Lung (tissue), 12 donors: Measurements from ENCODE around the gene BCAS2. TPM values are rescaled to one million over a fixed set of nuclear protein-coding genes. Genes with fewer than 3 reads are reported as not detected.

Source experiments
- ATAC-seq: fragments of 200-7000 bp; cut with Tn5 transposase; one replicate; pipeline ENCODE4 v1.9.1; 2020; ENCODE audit warnings: moderate number of reproducible peaks; ENCODE audit not compliant: insufficient read depth, low FRiP score
- DNase-seq, 3 donors: peaks; one replicate each; pipeline ENCODE4 v3.0.0-alpha.2; 2013 to 2017
- H3K27ac ChIP-seq, 2 donors: one replicate each; pipeline ENCODE4 v1.5.1; 2013; ENCODE audit warnings: mild to moderate bottlenecking in 2 of 2, moderate library complexity in 2 of 2, control low read depth in 1 of 2, inconsistent platforms in 1 of 2, low read depth in 1 of 2, low read length in 1 of 2
- H3K27me3 ChIP-seq, 3 donors: one replicate each; pipeline ENCODE4 v1.5.1; 2013; ENCODE audit warnings: low read length in 2 of 3; ENCODE audit not compliant: control insufficient read depth in 3 of 3, insufficient read depth in 3 of 3
- H3K36me3 ChIP-seq, 4 donors: one replicate each; pipeline ENCODE4 v1.5.1; 2013; ENCODE audit warnings: low read length in 4 of 4, mild to moderate bottlenecking in 1 of 4, moderate library complexity in 1 of 4; ENCODE audit not compliant: control insufficient read depth in 4 of 4, insufficient read depth in 4 of 4
- H3K4me1 ChIP-seq, 5 donors: one replicate each; pipeline ENCODE4 v1.5.1; 2013; ENCODE audit warnings: low read length in 5 of 5, mild to moderate bottlenecking in 2 of 5, moderate library complexity in 1 of 5; ENCODE audit not compliant: control insufficient read depth in 5 of 5, insufficient read depth in 5 of 5
- H3K4me3 ChIP-seq: one replicate; pipeline ENCODE4 v1.5.1; 2013; ENCODE audit warnings: mild to moderate bottlenecking, control low read depth, moderate library complexity
- H3K9ac ChIP-seq, 2 donors: one replicate each; pipeline ENCODE4 v1.5.1; 2013; ENCODE audit warnings: low read length in 2 of 2, control low read depth in 1 of 2; ENCODE audit not compliant: insufficient read depth in 1 of 2
- H3K9me3 ChIP-seq, 4 donors: one replicate each; pipeline ENCODE4 v1.5.1; 2013; ENCODE audit warnings: low read length in 3 of 4, mild to moderate bottlenecking in 1 of 4, moderate library complexity in 1 of 4; ENCODE audit not compliant: control insufficient read depth in 4 of 4, insufficient read depth in 3 of 4
- CTCF ChIP-seq: IDR thresholded peaks from 2 replicates; pipeline ENCODE4 v1.5.1; 2012; ENCODE audit warnings: mild to moderate bottlenecking; ENCODE audit errors: control extremely low read depth, extremely low read depth
- WGBS, 2 donors: extraction: QIAGEN DNeasy Blood & Tissue Kit; methylation state at CpG; one replicate each; pipeline ENCODE4 v1.1.7; 2013; 5-methylcytosine and 5-hydroxymethylcytosine counted together
- polyA plus RNA-seq, 2 donors: library from polyadenylated mRNA; stranded (reverse); fragments of 200-250 nt; gene quantifications; one replicate each; pipeline ENCODE4 v1.2.1, GENCODE V29; 2013
- total RNA-seq, 2 donors: library from RNA; depleted of rRNA in 1 of 2; stranded (reverse); fragments of >200 nt in 1 of 2; gene quantifications; one replicate each; pipeline ENCODE4 v1.2.1, GENCODE V29; 2014 to 2021
- donor health status: control.
- donor health status: control.
- donor health status: Bipolar disorder and iron deficiency.
- donor health status: healthy.
- donor health status: DM: yes; HTN: yes; CAD: no.

BCAS2 gene
- total and polyA plus RNA-seq, 4 donors = 22.4 to 31.3 (median 29.8) TPM

- ATAC-seq (no peak), DNase-seq (no peak)
- Histone ChIP-seq H3K4me1 (no peaks in the 10 kb centered on the region), H3K36me3 (no peaks in the 10 kb centered on the region), H3K9ac (no peak overlapping the region), H3K27me3 (no peaks in the 10 kb centered on the region), H3K9me3 (no peaks in the 10 kb centered on the region), H3K4me3 (no peak overlapping the region), H3K27ac (no peak overlapping the region)
- no peak for TF ChIP-seq CTCF
- WGBS, 2 donors = 92 to 93% methylated on average over 4 of the region's 4 CpGs
Measured at GRCh38 chr1:114551400-114551799, 30.0 kb downstream of the BCAS2 start.

DNA sequence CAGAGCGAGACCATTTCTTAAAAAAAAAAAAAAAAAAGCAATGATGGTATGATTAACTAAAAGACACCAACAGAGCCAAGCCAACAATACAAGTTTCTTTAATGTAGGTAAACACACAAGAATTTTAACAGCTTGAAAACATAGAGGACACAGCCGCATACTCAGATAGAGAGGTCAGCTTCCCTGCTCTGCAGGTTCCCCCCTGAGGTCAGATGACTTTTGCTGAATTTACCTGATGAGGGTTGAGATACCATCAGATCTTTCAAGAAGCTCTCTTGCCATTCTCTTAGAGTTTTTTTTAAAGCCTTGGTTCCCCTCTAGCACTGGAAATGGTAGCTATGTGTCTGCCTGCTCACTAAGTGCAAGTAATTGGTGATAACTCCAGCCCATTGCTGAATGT is 31.1 kb downstream of the BCAS2 start:
- ATAC-seq (no peak), DNase-seq (no peak)
- no peak for TF ChIP-seq CTCF
- H3K27me3 ChIP-seq = no peaks in the 10 kb centered on the region
- H3K9ac ChIP-seq = no peak overlapping the region
- H3K27ac ChIP-seq = no peak overlapping the region
- no peaks in the 10 kb centered on the region for H3K36me3 ChIP-seq
- H3K4me3 ChIP-seq = no peak overlapping the region
- WGBS, 2 donors = 93 to 94% methylated on average over 2 of the region's 2 CpGs
- H3K4me1 ChIP-seq = no peaks in the 10 kb centered on the region
- H3K9me3 ChIP-seq = no peaks in the 10 kb centered on the region

DNA sequence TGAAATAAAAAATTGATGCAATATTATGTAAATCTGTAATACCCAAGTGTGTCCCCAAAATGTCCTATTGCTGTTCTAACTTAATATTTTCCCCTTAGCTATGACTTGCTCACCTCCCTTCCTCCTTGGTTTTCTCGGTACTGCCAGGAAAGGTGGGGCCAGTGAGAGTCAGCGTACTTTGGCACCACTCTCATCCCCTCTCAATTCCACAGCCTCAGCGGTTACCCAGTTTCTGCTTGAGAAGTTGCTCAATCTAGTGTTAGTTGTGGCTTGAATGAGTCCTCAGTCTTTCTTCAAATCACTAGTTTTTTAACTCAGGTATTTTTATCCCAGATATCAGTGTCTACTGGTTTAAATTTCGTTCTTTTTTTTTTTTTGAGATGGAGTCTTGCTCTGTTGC is 32.3 kb downstream of the BCAS2 start:
- 41 to 63% methylated on average over 4 of the region's 4 CpGs for WGBS, 2 donors
- H3K9ac ChIP-seq = no peak overlapping the region
- ATAC-seq (peak; percentile 58), DNase-seq (no peak)
- H3K9me3 ChIP-seq = no peaks in the 10 kb centered on the region
- H3K4me1 ChIP-seq = no peaks in the 10 kb centered on the region
- no peaks in the 10 kb centered on the region for H3K36me3 ChIP-seq
- H3K27ac ChIP-seq = no peak overlapping the region
- no peak for TF ChIP-seq CTCF
- no peaks in the 10 kb centered on the region for H3K27me3 ChIP-seq
- H3K4me3 ChIP-seq = no peak overlapping the region

GRCh38 chr1:114547076-114547475 is 34.3 kb downstream of the BCAS2 start:
- Histone ChIP-seq H3K27ac (no peak overlapping the region), H3K36me3 (no peaks in the 10 kb centered on the region), H3K9ac (no peak overlapping the region), H3K9me3 (no peaks in the 10 kb centered on the region), H3K4me3 (no peak overlapping the region), H3K4me1 (no peaks in the 10 kb centered on the region), H3K27me3 (no peaks in the 10 kb centered on the region)
- no peak for DNase-seq
- 89 to 97% methylated on average over 1 of the region's 1 CpG for WGBS, 2 donors
- TF ChIP-seq CTCF = no peak
- ATAC-seq = no peak
